H1 (cell line): ENCODE data around the gene TOP2B. TPM values are rescaled to one million over a fixed set of nuclear protein-coding genes. Genes with fewer than 3 reads are reported as not detected.

ENCODE experiments used
- CTCF ChIA-PET: fragments of 300-600 bp; sonication (Branson Sonifier 250); formaldehyde crosslinking; loops from one replicate; lab custom pipeline; 2021; ENCODE audit not compliant: partially characterized antibody; lab: Charles Lee
- POLR2A ChIA-PET: fragments of 300-600 bp; sonication (Branson Sonifier 250); formaldehyde crosslinking; loops from one replicate; lab custom pipeline; 2021; ENCODE audit warnings: inconsistent platforms; ENCODE audit not compliant: partially characterized antibody; lab: Charles Lee
- DNase-seq, 2 experiments: peaks; one replicate each; pipeline versions ENCODE4 v3.0.0 to v3.0.0-alpha.2; 2010 to 2022; ENCODE audit warnings: low spot score in 2 of 2, low read depth in 1 of 2, mixed read lengths in 1 of 2
- FAIRE-seq: peaks from 2 replicates; lab custom pipeline; 2011; peaks lifted over from hg19 to GRCh38; lab: Jason Lieb, UNC
- H2AFZ ChIP-seq: 2 replicates; pipeline ENCODE4 v1.8.1; 2012; ENCODE audit warnings: low read length, inconsistent platforms
- H2AK5ac ChIP-seq: 2 replicates; pipeline ENCODE4 v1.6.1; 2013; ENCODE audit warnings: low read depth, low read length
- H2BK120ac ChIP-seq: replicated peaks from 2 replicates; pipeline ENCODE3; 2013; ENCODE audit warnings: low read depth, low read length, inconsistent platforms
- H2BK12ac ChIP-seq: 2 replicates; pipeline ENCODE4 v1.6.1; 2013; ENCODE audit warnings: low read depth, low read length
- H2BK15ac ChIP-seq: 2 replicates; pipeline ENCODE4 v1.6.1; 2013; ENCODE audit warnings: low read length
- H2BK20ac ChIP-seq: 2 replicates; pipeline ENCODE4 v1.6.1; 2013; ENCODE audit warnings: low read length
- H2BK5ac ChIP-seq: 2 replicates; pipeline ENCODE4 v1.6.1; 2013; ENCODE audit warnings: low read depth, low read length
- H3K14ac ChIP-seq: 2 replicates; pipeline ENCODE4 v1.6.1; 2013; ENCODE audit warnings: inconsistent platforms; ENCODE audit not compliant: insufficient read length
- H3K18ac ChIP-seq: 2 replicates; pipeline ENCODE4 v1.6.1; 2013; ENCODE audit warnings: low read length; ENCODE audit errors: extremely low read depth
- H3K23ac ChIP-seq: 2 replicates; pipeline ENCODE4 v1.6.1; 2013; ENCODE audit warnings: inconsistent platforms; ENCODE audit not compliant: insufficient read length
- H3K23me2 ChIP-seq: 2 replicates; pipeline ENCODE4 v1.6.1; 2013; ENCODE audit warnings: low read depth, low read length
- H3K27ac ChIP-seq: 2 replicates; pipeline ENCODE4 v1.6.1; 2011; ENCODE audit warnings: low read depth, low read length, inconsistent platforms
- H3K27me3 ChIP-seq, 4 experiments: replicated peaks in 1 of 4; 1 replicate in 1 of 4; 2 replicates in 3 of 4; pipeline versions ENCODE4 v1.6.1 to v1.8.1; 2011 to 2013; ENCODE audit warnings: low read length in 3 of 4, mild to moderate bottlenecking in 3 of 4, inconsistent platforms in 2 of 4, mixed read lengths in 2 of 4, moderate library complexity in 1 of 4; ENCODE audit not compliant: control insufficient read depth in 3 of 4, insufficient read depth in 3 of 4; ENCODE audit errors: extremely low read depth in 1 of 4
- H3K36me3 ChIP-seq, 4 experiments: 2 replicates each; pipeline versions ENCODE4 v1.6.1 to v1.8.1; 2011 to 2013; ENCODE audit warnings: mild to moderate bottlenecking in 4 of 4, low read length in 3 of 4, moderate library complexity in 2 of 4, control low read depth in 1 of 4, inconsistent platforms in 1 of 4; ENCODE audit not compliant: insufficient read depth in 4 of 4, control insufficient read depth in 2 of 4
- H3K4ac ChIP-seq: replicated peaks from 2 replicates; pipeline ENCODE3; 2013; ENCODE audit warnings: low read length, low read depth, mixed read lengths, inconsistent platforms; ENCODE audit not compliant: insufficient read length
- H3K4me1 ChIP-seq, 4 experiments: replicated peaks in 1 of 4; 1 replicate in 1 of 4; 2 replicates in 3 of 4; pipeline versions ENCODE4 v1.6.1 to v1.8.1; 2011 to 2013; ENCODE audit warnings: low read length in 3 of 4, inconsistent platforms in 2 of 4, mixed read lengths in 1 of 4; ENCODE audit not compliant: insufficient read depth in 4 of 4, control insufficient read depth in 3 of 4
- H3K4me2 ChIP-seq, 2 experiments: 2 replicates each; pipeline versions ENCODE4 v1.6.1 to v1.8.1; 2011 to 2013; ENCODE audit warnings: low read depth in 2 of 2, low read length in 2 of 2, control low read depth in 1 of 2, inconsistent platforms in 1 of 2, mild to moderate bottlenecking in 1 of 2; ENCODE audit not compliant: insufficient read depth in 1 of 2
- H3K4me3 ChIP-seq, 4 experiments: fragments of 200-600, 300-600 bp in 1 of 4; sonication (generic), shearing (Covaris generic), sonication (Bioruptor Twin) in 1 of 4; 2 replicates each; pipeline versions ENCODE4 v1.5.1 to v1.8.1; 2011 to 2016; ENCODE audit warnings: low read length in 4 of 4, low read depth in 3 of 4, control low read depth in 2 of 4, inconsistent platforms in 2 of 4, mild to moderate bottlenecking in 2 of 4, mixed read lengths in 1 of 4, moderate library complexity in 1 of 4; ENCODE audit not compliant: insufficient read depth in 2 of 4; ENCODE audit errors: extremely low read depth in 1 of 4
- H3K56ac ChIP-seq: replicated peaks from 2 replicates; pipeline ENCODE3; 2013; ENCODE audit warnings: low read depth, mild to moderate bottlenecking, mixed read lengths, low read length, inconsistent platforms; ENCODE audit not compliant: insufficient read length
- H3K79me1 ChIP-seq: 2 replicates; pipeline ENCODE4 v1.6.1; 2013; ENCODE audit warnings: low read depth, low read length, control low read depth
- H3K79me2 ChIP-seq, 2 experiments: 2 replicates each; pipeline versions ENCODE4 v1.6.1 to v1.8.1; 2012 to 2013; ENCODE audit warnings: low read length in 2 of 2, mild to moderate bottlenecking in 2 of 2, inconsistent platforms in 1 of 2; ENCODE audit not compliant: insufficient read depth in 2 of 2, control insufficient read depth in 1 of 2
- H3K9ac ChIP-seq, 4 experiments: replicated peaks in 1 of 4; 1 replicate in 1 of 4; 2 replicates in 3 of 4; pipeline versions ENCODE4 v1.6.1 to v1.8.1; 2011 to 2013; ENCODE audit warnings: low read depth in 3 of 4, low read length in 3 of 4, control low read depth in 2 of 4, mild to moderate bottlenecking in 2 of 4, moderate library complexity in 2 of 4, inconsistent platforms in 1 of 4; ENCODE audit errors: extremely low read depth in 1 of 4
- H3K9me3 ChIP-seq, 2 experiments: 2 replicates each; pipeline versions ENCODE4 v1.6.1 to v1.8.1; 2012 to 2013; ENCODE audit warnings: mild to moderate bottlenecking in 2 of 2, moderate library complexity in 2 of 2, control low read depth in 1 of 2, inconsistent platforms in 1 of 2, low read depth in 1 of 2, low read length in 1 of 2, mixed read lengths in 1 of 2; ENCODE audit not compliant: insufficient read depth in 2 of 2
- H4K20me1 ChIP-seq, 2 experiments: replicated peaks in 1 of 2; 2 replicates each; pipeline versions ENCODE3 to v1.8.1; 2011 to 2013; ENCODE audit warnings: inconsistent platforms in 2 of 2, low read length in 2 of 2, mild to moderate bottlenecking in 1 of 2; ENCODE audit not compliant: insufficient read depth in 2 of 2, control insufficient read depth in 1 of 2
- H4K5ac ChIP-seq: 2 replicates; pipeline ENCODE4 v1.6.1; 2013; ENCODE audit warnings: low read length, low read depth, mixed read lengths, inconsistent platforms; ENCODE audit not compliant: insufficient read length
- H4K8ac ChIP-seq: 2 replicates; pipeline ENCODE4 v1.8.0; 2013; ENCODE audit warnings: mild to moderate bottlenecking, moderate library complexity, low read length, inconsistent platforms; ENCODE audit not compliant: insufficient read depth; ENCODE audit errors: extremely low read depth
- H4K91ac ChIP-seq: replicated peaks from 2 replicates; pipeline ENCODE3; 2013; ENCODE audit warnings: low read length, mixed read lengths, inconsistent platforms; ENCODE audit not compliant: insufficient read length
- BACH1 ChIP-seq: IDR thresholded peaks from 2 replicates; pipeline ENCODE4 v1.6.1; 2012; ENCODE audit warnings: low read length, improper control_type of control experiment
- EGR1 ChIP-seq: IDR thresholded peaks from 2 replicates; pipeline ENCODE4 v1.6.1; 2011; ENCODE audit warnings: low read depth, low read length, borderline replicate concordance
- TEAD4 ChIP-seq: IDR thresholded peaks from 2 replicates; pipeline ENCODE4 v1.6.1; 2012; ENCODE audit warnings: low read depth, low read length, inconsistent platforms, mixed read lengths
- WGBS, 2 experiments: shearing (Covaris generic) in 1 of 2; methylation state at CpG; one replicate each; pipeline versions ENCODE4 v1.1.6 to v1.1.7; 2013 to 2015; ENCODE audit warnings: low lambda C conversion rate in 2 of 2, mixed read lengths in 2 of 2, inconsistent platforms in 1 of 2, low coverage in 1 of 2, missing lambda C conversion rate in 1 of 2; ENCODE audit not compliant: insufficient replicate concordance in 2 of 2, insufficient coverage in 1 of 2, insufficient read length in 1 of 2; ENCODE audit errors: extremely low coverage in 1 of 2, missing lambda C conversion rate in 1 of 2; 5-methylcytosine and 5-hydroxymethylcytosine counted together
- polyA plus RNA-seq, 7 experiments: library from polyadenylated mRNA; depleted of rRNA in 3 of 7; stranded (reverse) in 5 of 7; unstranded in 2 of 7; fragments of >200 nt in 5 of 7; fragments of 200-250 nt in 2 of 7; gene quantifications; 1 replicate in 5 of 7; 2 replicates in 1 of 7; 4 replicates in 1 of 7; pipeline versions ENCODE4 v1.2.1 to v1.2.3, GENCODE V29; 2011 to 2013; ENCODE audit warnings: missing spikeins in 2 of 7, mixed read lengths in 2 of 7
- total RNA-seq: library from RNA; stranded (reverse); fragmentation: NEBNext Ultra II Directional; extraction: Animal tissue kit (Norgen Biotek cat#: 25700); gene quantifications from 2 replicates; pipeline ENCODE4 v1.2.1, GENCODE V29; 2021

TOP2B gene
- total and polyA plus RNA-seq, 2 of the 8 experiments (the other 6 are each of a cell fraction or from before 2014, with no cell fraction given): 34.9 to 206 TPM

DNA sequence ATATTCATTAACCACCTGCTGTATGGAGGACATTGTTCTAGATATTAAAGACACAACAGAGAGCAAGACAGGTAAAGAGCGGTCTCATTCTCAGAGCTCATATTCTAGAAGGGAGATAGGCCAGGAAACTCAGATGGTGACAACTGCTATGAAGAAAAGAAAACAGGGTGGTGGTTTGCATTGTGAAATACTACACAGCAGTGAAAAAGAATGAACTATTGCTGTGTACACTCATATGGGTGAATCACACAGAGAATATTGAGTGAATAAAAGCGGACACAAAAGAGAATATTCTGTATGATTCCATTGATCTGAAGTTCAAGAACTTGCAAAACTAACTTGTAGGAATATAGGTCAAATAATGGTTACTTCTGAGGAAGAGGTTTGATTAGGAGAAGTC, 76.7 kb downstream of the TOP2B start:
- H2AFZ ChIP-seq: no peak overlapping the region
- no peaks in the 10 kb centered on the region for H3K79me1 ChIP-seq
- no peaks in the 10 kb centered on the region for H3K36me3 ChIP-seq
- H3K4me2 ChIP-seq: no peak overlapping the region
- H3K4me3 ChIP-seq: no peak overlapping the region
- DNase-seq (no peak), FAIRE-seq (no peak)
- peaks cover 0 to 4% (median 2%) of the 10 kb centered on the region in 4 experiments; a peak in 3 of 7 replicates for H3K4me1 ChIP-seq
- no peak overlapping the region for H2AK5ac ChIP-seq
- H2BK5ac ChIP-seq: no peak overlapping the region
- H4K20me1 ChIP-seq: no peaks in the 10 kb centered on the region
- no peak overlapping the region for H2BK12ac ChIP-seq
- no peaks in the 10 kb centered on the region for H3K23me2 ChIP-seq
- POLR2A ChIA-PET: no interaction called here
- no peak for TF ChIP-seq BACH1
- TF ChIP-seq TEAD4: no peak
- TF ChIP-seq EGR1: no peak
- TF ChIP-seq, all 59 proteins: peak for 0
- H3K27me3 ChIP-seq: no peaks in the 10 kb centered on the region
- no peaks in the 10 kb centered on the region for H3K79me2 ChIP-seq
- H2BK15ac ChIP-seq: no peak overlapping the region
- H3K23ac ChIP-seq: no peak overlapping the region
- H3K4ac ChIP-seq: no peak overlapping the region
- H3K18ac ChIP-seq: no peak overlapping the region
- no peak overlapping the region for H3K14ac ChIP-seq
- H4K91ac ChIP-seq: no peak overlapping the region
- H2BK120ac ChIP-seq: no peak overlapping the region
- H3K9ac ChIP-seq: no peak overlapping the region
- H3K56ac ChIP-seq: no peak overlapping the region
- 91% methylated on average over 2 of the region's 2 CpGs; no CpG with 5 or more reads in 1 of the 2 experiments for WGBS, 2 experiments
- no peak overlapping the region for H4K5ac ChIP-seq
- H4K8ac ChIP-seq: no peak overlapping the region
- H2BK20ac ChIP-seq: no peak overlapping the region
- no peaks in the 10 kb centered on the region for H3K9me3 ChIP-seq
- H3K27ac ChIP-seq: no peak overlapping the region
- CTCF ChIA-PET: interaction anchor here (0.6 to 11.9 kb wide), 7 partner anchors 14 to 629 kb away, joined by 3 to 138 read pairs (median 5); no protein-coding TSS in a partner anchor
